ENCODE results near the gene TPO. TPM values are rescaled to one million over a fixed set of nuclear protein-coding genes. Genes with fewer than 3 reads are reported as not detected.

The TPO gene
- total RNA-seq, 2 donors from 2014 or later: not detected

- no peaks in the 10 kb centered on the region for H3K36me3 Mint-ChIP-seq (ENCODE audit: low read depth)
- Histone ChIP-seq H3K4me3 (ENCODE audit: low read length) (no peak overlapping the region), H3K4me1 (ENCODE audit: control insufficient read depth, insufficient read depth, low read length) (peaks cover 16% of the 10 kb centered on the region), H3K27ac (ENCODE audit: low read depth, low read length) (no peak overlapping the region), H3K9ac (ENCODE audit: extremely low read depth, low read length, poor library complexity, severe bottlenecking) (no peak overlapping the region), H3K27me3 (ENCODE audit: control insufficient read depth, insufficient read depth, low read length, poor library complexity, severe bottlenecking) (no peaks in the 10 kb centered on the region), H3K9me3 (ENCODE audit: control insufficient read depth, low read length) (no peaks in the 10 kb centered on the region), H3K36me3 (ENCODE audit: control insufficient read depth, insufficient read depth, low read length) (no peaks in the 10 kb centered on the region)
- H3K4me3 Mint-ChIP-seq: no peak overlapping the region
- peaks cover 25% of the 10 kb centered on the region for H3K27me3 Mint-ChIP-seq (ENCODE audit: insufficient read depth)
- no peak overlapping the region for H3K27ac Mint-ChIP-seq
- WGBS, 2 experiments (ENCODE audit: insufficient coverage in 1 of 2, insufficient read length in 1 of 2): 94 to 95% methylated on average over 10 to 17 of the region's 17 CpGs
- DNase-seq: peak; percentile 35
- H3K4me1 Mint-ChIP-seq: peaks cover 20% of the 10 kb centered on the region
- H3K9me3 Mint-ChIP-seq: no peaks in the 10 kb centered on the region
- TF ChIP-seq, protein P1, sequence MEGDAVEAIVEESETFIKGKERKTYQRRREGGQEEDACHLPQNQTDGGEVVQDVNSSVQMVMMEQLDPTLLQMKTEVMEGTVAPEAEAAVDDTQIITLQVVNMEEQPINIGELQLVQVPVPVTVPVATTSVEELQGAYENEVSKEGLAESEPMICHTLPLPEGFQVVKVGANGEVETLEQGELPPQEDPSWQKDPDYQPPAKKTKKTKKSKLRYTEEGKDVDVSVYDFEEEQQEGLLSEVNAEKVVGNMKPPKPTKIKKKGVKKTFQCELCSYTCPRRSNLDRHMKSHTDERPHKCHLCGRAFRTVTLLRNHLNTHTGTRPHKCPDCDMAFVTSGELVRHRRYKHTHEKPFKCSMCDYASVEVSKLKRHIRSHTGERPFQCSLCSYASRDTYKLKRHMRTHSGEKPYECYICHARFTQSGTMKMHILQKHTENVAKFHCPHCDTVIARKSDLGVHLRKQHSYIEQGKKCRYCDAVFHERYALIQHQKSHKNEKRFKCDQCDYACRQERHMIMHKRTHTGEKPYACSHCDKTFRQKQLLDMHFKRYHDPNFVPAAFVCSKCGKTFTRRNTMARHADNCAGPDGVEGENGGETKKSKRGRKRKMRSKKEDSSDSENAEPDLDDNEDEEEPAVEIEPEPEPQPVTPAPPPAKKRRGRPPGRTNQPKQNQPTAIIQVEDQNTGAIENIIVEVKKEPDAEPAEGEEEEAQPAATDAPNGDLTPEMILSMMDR (conservative IDR thresholded peaks at IDR 0.05): no peak
Observed at GRCh38 chr2:1585635-1586034, 172.4 kb downstream of the TPO start.

GRCh38 chr2:1586251-1586922 lies 173.1 kb downstream of the TPO start:
- H3K27me3 ChIP-seq (ENCODE audit: control insufficient read depth, insufficient read depth, low read length, poor library complexity, severe bottlenecking): no peaks in the 10 kb centered on the region
- H3K9ac ChIP-seq (ENCODE audit: extremely low read depth, low read length, poor library complexity, severe bottlenecking): no peak overlapping the region
- no peaks in the 10 kb centered on the region for H3K36me3 ChIP-seq (ENCODE audit: control insufficient read depth, insufficient read depth, low read length)
- H3K4me1 ChIP-seq (ENCODE audit: control insufficient read depth, insufficient read depth, low read length): peaks cover 16% of the 10 kb centered on the region
- WGBS, 2 experiments (ENCODE audit: insufficient coverage in 1 of 2, insufficient read length in 1 of 2): 86 to 98% methylated on average over 8 to 14 of the region's 14 CpGs
- TF ChIP-seq, protein P1 (conservative IDR thresholded peaks at IDR 0.05): no peak
- Mint-ChIP-seq H3K27ac (no peak overlapping the region), H3K9me3 (no peaks in the 10 kb centered on the region), H3K4me3 (no peak overlapping the region), H3K4me1 (peaks cover 20% of the 10 kb centered on the region), H3K36me3 (ENCODE audit: low read depth) (no peaks in the 10 kb centered on the region), H3K27me3 (ENCODE audit: insufficient read depth) (peaks cover 25% of the 10 kb centered on the region)
- DNase-seq: no peak
- H3K9me3 ChIP-seq (ENCODE audit: control insufficient read depth, low read length): no peaks in the 10 kb centered on the region
- no peak overlapping the region for H3K27ac ChIP-seq (ENCODE audit: low read depth, low read length)
- H3K4me3 ChIP-seq (ENCODE audit: low read length): no peak overlapping the region

- WGBS, 2 experiments (ENCODE audit: insufficient coverage in 1 of 2, insufficient read length in 1 of 2): 91 to 95% methylated on average over 6 to 17 of the region's 17 CpGs
- H3K27me3 Mint-ChIP-seq (ENCODE audit: insufficient read depth): peaks cover 25% of the 10 kb centered on the region
- no peaks in the 10 kb centered on the region for H3K9me3 Mint-ChIP-seq
- TF ChIP-seq, protein P1 (conservative IDR thresholded peaks at IDR 0.05): no peak
- no peak overlapping the region for H3K9ac ChIP-seq (ENCODE audit: extremely low read depth, low read length, poor library complexity, severe bottlenecking)
- DNase-seq: peak; percentile 71
- H3K4me3 ChIP-seq (ENCODE audit: low read length): no peak overlapping the region
- H3K4me1 ChIP-seq (ENCODE audit: control insufficient read depth, insufficient read depth, low read length): peaks cover 15% of the 10 kb centered on the region
- no peaks in the 10 kb centered on the region for H3K27me3 ChIP-seq (ENCODE audit: control insufficient read depth, insufficient read depth, low read length, poor library complexity, severe bottlenecking)
- H3K9me3 ChIP-seq (ENCODE audit: control insufficient read depth, low read length): no peaks in the 10 kb centered on the region
- H3K4me3 Mint-ChIP-seq: no peak overlapping the region
- H3K4me1 Mint-ChIP-seq: peaks cover 16% of the 10 kb centered on the region
- H3K36me3 Mint-ChIP-seq (ENCODE audit: low read depth): no peaks in the 10 kb centered on the region
- H3K27ac Mint-ChIP-seq: no peak overlapping the region
- no peaks in the 10 kb centered on the region for H3K36me3 ChIP-seq (ENCODE audit: control insufficient read depth, insufficient read depth, low read length)
- no peak overlapping the region for H3K27ac ChIP-seq (ENCODE audit: low read depth, low read length)
Observed at GRCh38 chr2:1586923-1587840, 173.9 kb downstream of the TPO start.
